GM12878 (cell line): Measurements from ENCODE around the gene TRIM73.
"Not testable (repeated sequence)": the region's sequence is repeated elsewhere in the genome, so short reads cannot be mapped to it uniquely, and the experiment has no call there.

Experiments
- ATF2 ChIP-seq: IDR thresholded peaks from 2 replicates; pipeline ENCODE4 v1.6.1; 2012; ENCODE audit warnings: low read length, inconsistent platforms
- CTCF ChIP-seq, 3 experiments: IDR thresholded peaks in 2 of 3; conservative IDR thresholded peaks in 1 of 3; 2 replicates each; pipeline ENCODE4 v1.5.1; 2011; ENCODE audit warnings: low read depth in 3 of 3, low read length in 3 of 3, mild to moderate bottlenecking in 3 of 3, control low read depth in 2 of 3, moderate library complexity in 2 of 3, inconsistent platforms in 1 of 3, mixed read lengths in 1 of 3; ENCODE audit not compliant: control insufficient read depth in 2 of 3, insufficient read depth in 1 of 3; ENCODE audit errors: extremely low read depth in 1 of 3
- E4F1 ChIP-seq: fragments of 450-650 bp; IDR thresholded peaks from 2 replicates; pipeline ENCODE4 v1.6.1; 2018; ENCODE audit warnings: borderline replicate concordance, mild to moderate bottlenecking; ENCODE audit not compliant: partially characterized antibody
- EP300 ChIP-seq, 2 experiments: fragments of 150-350 bp in 1 of 2; IDR thresholded peaks; 2 replicates each; pipeline ENCODE4 v1.6.1; 2011 to 2012; ENCODE audit warnings: low read depth in 2 of 2, low read length in 2 of 2, borderline replicate concordance in 1 of 2, improper control_type of control experiment in 1 of 2, inconsistent platforms in 1 of 2; ENCODE audit not compliant: control insufficient read depth in 1 of 2
- FOXM1 ChIP-seq: IDR thresholded peaks from 2 replicates; pipeline ENCODE4 v1.6.1; 2012; ENCODE audit warnings: low read depth, mild to moderate bottlenecking, inconsistent platforms, low read length, moderate library complexity
- HCFC1 ChIP-seq: fragments of 150-350 bp; IDR thresholded peaks from 2 replicates; pipeline ENCODE4 v1.6.1; 2014; ENCODE audit warnings: low read length
- PBX3 ChIP-seq: IDR thresholded peaks from 2 replicates; pipeline ENCODE4 v1.6.1; 2011; ENCODE audit warnings: mild to moderate bottlenecking, low read depth, low read length, moderate library complexity; ENCODE audit not compliant: insufficient replicate concordance
- POLR2A ChIP-seq: IDR thresholded peaks from 2 replicates; pipeline ENCODE4 v1.6.1; 2011; ENCODE audit warnings: low read depth, mild to moderate bottlenecking, low read length
- POLR2AphosphoS5 ChIP-seq: IDR thresholded peaks from 2 replicates; pipeline ENCODE4 v1.6.1; 2011; ENCODE audit warnings: mild to moderate bottlenecking, low read length, inconsistent platforms
- RCOR1 ChIP-seq: conservative IDR thresholded peaks from 2 replicates; pipeline ENCODE4 v1.6.1; 2012; ENCODE audit warnings: low read depth, low read length, improper control_type of control experiment
- REST ChIP-seq: IDR thresholded peaks from 2 replicates; pipeline ENCODE4 v1.6.1; 2012; ENCODE audit warnings: mild to moderate bottlenecking, low read depth, low read length
- SPI1 ChIP-seq: IDR thresholded peaks from 2 replicates; pipeline ENCODE4 v1.6.1; 2011; ENCODE audit warnings: low read depth, mild to moderate bottlenecking, low read length, moderate library complexity, borderline replicate concordance; ENCODE audit not compliant: insufficient read depth
- TBL1XR1 ChIP-seq: IDR thresholded peaks from 2 replicates; pipeline ENCODE4 v1.6.1; 2012; ENCODE audit warnings: low read depth, low read length, improper control_type of control experiment
- ZBTB4 ChIP-seq: fragments of 450-650 bp; formaldehyde crosslinking; IDR thresholded peaks from 2 replicates; pipeline ENCODE4 v1.4.0; 2022; ENCODE audit warnings: mild to moderate bottlenecking, moderate library complexity

GRCh38 chr7:75395329-75395728, at the start of gene TRIM73:
- not testable (repeated sequence) for TF ChIP-seq EP300 (IDR thresholded peaks at IDR 0.05; ENCODE audit: borderline replicate concordance in 1 of 2, control insufficient read depth in 1 of 2, low read depth in 2 of 2, low read length in 2 of 2); ZBTB4; TBL1XR1; FOXM1; CTCF (IDR thresholded peaks at IDR 0.05 in 2 of 3, conservative IDR thresholded peaks at IDR 0.05 in 1 of 3; ENCODE audit: control insufficient read depth in 2 of 3, extremely low read depth in 1 of 3, insufficient read depth in 1 of 3, low read depth in 3 of 3, low read length in 3 of 3); PBX3; POLR2AphosphoS5; REST; HCFC1; E4F1; SPI1; RCOR1; POLR2A; ATF2
